B cell (primary cell): Measurements from ENCODE around the gene PLEKHO2. TPM values are rescaled to one million over a fixed set of nuclear protein-coding genes. Genes with fewer than 3 reads are reported as not detected.

Experiments used
- ATAC-seq: fragments of 200-7000 bp; cut with Tn5 transposase; one replicate; pipeline ENCODE4 v1.10.0; 2021; ENCODE audit warnings: low read depth, mild to moderate bottlenecking, moderate number of reproducible peaks, moderate library complexity
- CTCF ChIA-PET: fragments of 350-600 bp; sonication (Branson Sonifier 250); formaldehyde crosslinking; loops from one replicate; lab custom pipeline; 2021; ENCODE audit warnings: antibody characterized with exemption, inconsistent platforms; lab: Charles Lee
- POLR2A ChIA-PET: fragments of 350-600 bp; sonication (Branson Sonifier 250); formaldehyde crosslinking; loops from one replicate; lab custom pipeline; 2021; ENCODE audit warnings: antibody characterized with exemption; lab: Charles Lee
- DNase-seq: peaks from one replicate; pipeline ENCODE4 v3.0.0; 2013
- H2AFZ ChIP-seq: 2 replicates; pipeline ENCODE4 v1.6.1; 2012; ENCODE audit warnings: mild to moderate bottlenecking, low read depth, low read length; ENCODE audit not compliant: insufficient read depth, poor library complexity, severe bottlenecking
- H3K27ac ChIP-seq, 2 donors: 1 replicate in 1 of 2; 2 replicates in 1 of 2; pipeline ENCODE4 v1.5.1; 2012 to 2013; ENCODE audit warnings: low read length in 2 of 2, mild to moderate bottlenecking in 2 of 2, moderate library complexity in 1 of 2
- H3K27me3 ChIP-seq, 4 experiments: fragments of 200-600 bp in 1 of 4; sonication (generic) in 1 of 4; replicated peaks in 1 of 4; 1 replicate in 2 of 4; 2 replicates in 2 of 4; pipeline versions ENCODE4 v1.6.1 to v1.7.0; 2013 to 2016; ENCODE audit warnings: low read length in 3 of 4, mild to moderate bottlenecking in 2 of 4, mixed read lengths in 1 of 4, moderate library complexity in 1 of 4; ENCODE audit not compliant: insufficient read depth in 4 of 4, control insufficient read depth in 3 of 4; ENCODE audit errors: control extremely low read depth in 1 of 4
- H3K36me3 ChIP-seq, 2 experiments: replicated peaks in 1 of 2; 1 replicate in 1 of 2; 2 replicates in 1 of 2; pipeline versions ENCODE4 v1.6.1 to v1.7.1; 2013; ENCODE audit warnings: low read length in 1 of 2; ENCODE audit not compliant: insufficient read depth in 2 of 2, control insufficient read depth in 1 of 2; ENCODE audit errors: control extremely low read depth in 1 of 2, extremely low read depth in 1 of 2
- H3K4me1 ChIP-seq, 2 donors: fragments of 200-600 bp in 1 of 2; sonication (generic) in 1 of 2; 1 replicate in 1 of 2; 2 replicates in 1 of 2; pipeline versions ENCODE4 v1.5.1 to v1.6.1; 2013 to 2017; ENCODE audit warnings: low read length in 2 of 2; ENCODE audit not compliant: control insufficient read depth in 2 of 2, insufficient read depth in 2 of 2
- H3K4me2 ChIP-seq: replicated peaks from 2 replicates; pipeline ENCODE3; 2012; ENCODE audit warnings: mild to moderate bottlenecking, low read depth, low read length; ENCODE audit not compliant: poor library complexity, severe bottlenecking
- H3K4me3 ChIP-seq, 5 experiments: fragments of 200-600 bp in 1 of 5; sonication (generic) in 1 of 5; 1 replicate in 3 of 5; 2 replicates in 2 of 5; pipeline versions ENCODE4 v1.5.1 to v1.7.0; 2011 to 2016; ENCODE audit warnings: low read length in 4 of 5, mild to moderate bottlenecking in 4 of 5, low read depth in 2 of 5, control low read depth in 1 of 5, moderate library complexity in 1 of 5; ENCODE audit not compliant: insufficient read depth in 1 of 5; ENCODE audit errors: control extremely low read depth in 1 of 5, extremely low read depth in 1 of 5
- H3K79me2 ChIP-seq: fragments of 200-600 bp; sonication (generic); one replicate; pipeline ENCODE4 v1.6.0; 2016; ENCODE audit warnings: low read length; ENCODE audit not compliant: control insufficient read depth, insufficient read depth
- H3K9ac ChIP-seq: fragments of 200-600 bp; sonication (generic); 2 replicates; pipeline ENCODE4 v1.6.1; 2017; ENCODE audit warnings: mild to moderate bottlenecking, low read length, moderate library complexity
- H3K9me3 ChIP-seq, 3 donors: one replicate each; pipeline versions ENCODE4 v1.6.1 to v1.7.1; 2013; ENCODE audit warnings: low read length in 2 of 3; ENCODE audit not compliant: control insufficient read depth in 2 of 3, insufficient read depth in 1 of 3; ENCODE audit errors: control extremely low read depth in 1 of 3
- H4K20me1 ChIP-seq: 2 replicates; pipeline ENCODE4 v1.6.0; 2012; ENCODE audit warnings: mild to moderate bottlenecking, low read length; ENCODE audit not compliant: insufficient read depth, control insufficient read depth, poor library complexity, severe bottlenecking
- H3K27ac Mint-ChIP-seq: one replicate; pipeline ENCODE4 v1.8.0; 2021; ENCODE audit warnings: mixed read lengths
- H3K27me3 Mint-ChIP-seq: one replicate; pipeline ENCODE4 v1.8.0; 2021; ENCODE audit warnings: mixed read lengths
- H3K4me1 Mint-ChIP-seq: one replicate; pipeline ENCODE4 v1.8.0; 2021; ENCODE audit warnings: mixed read lengths
- H3K4me3 Mint-ChIP-seq: one replicate; pipeline ENCODE4 v1.8.0; 2021; ENCODE audit warnings: mixed read lengths
- H3K9me3 Mint-ChIP-seq: one replicate; pipeline ENCODE4 v1.8.0; 2022; ENCODE audit warnings: mixed read lengths; ENCODE audit not compliant: insufficient read depth
- EZH2 ChIP-seq: IDR thresholded peaks from 2 replicates; pipeline ENCODE4 v1.6.1; 2012; ENCODE audit warnings: borderline replicate concordance, low read depth, mild to moderate bottlenecking, moderate library complexity, low read length; ENCODE audit not compliant: insufficient read depth, poor library complexity, severe bottlenecking
- WGBS: methylation state at CpG from one replicate; pipeline ENCODE4 v1.1.5; 2013; ENCODE audit warnings: missing lambda C conversion rate; ENCODE audit not compliant: insufficient coverage; 5-methylcytosine and 5-hydroxymethylcytosine counted together
- intact Hi-C: fragments of 100-400 bp; cut with micrococcal nuclease; formaldehyde crosslinking; loops from one replicate; pipeline ENCODE4 v1.10.0; 2022
- polyA plus RNA-seq: library from polyadenylated mRNA; depleted of rRNA; stranded (reverse); fragments of >200 nt; gene quantifications from 2 replicates; pipeline ENCODE4 v1.2.3, GENCODE V29; 2012
- total RNA-seq, 2 donors: library from RNA; stranded (reverse); fragments of 120-200 nt in 1 of 2; gene quantifications; 1 replicate in 1 of 2; 2 replicates in 1 of 2; pipeline versions ENCODE4 v1.2.3 to v1.2.4, GENCODE V29; 2013 to 2022
- TF ChIP-seq, protein P1 (sequence below): fragments of 200-600 bp; IDR thresholded peaks from one replicate; pipeline ENCODE4 v1.8.0; 2022; ENCODE audit warnings: antibody characterized with exemption, mild to moderate bottlenecking

PLEKHO2 gene
- total and polyA plus RNA-seq, 2 donors (not counting 1 experiment from before 2014, with no cell fraction given) = 13.7 to 23.1 TPM

DNA sequence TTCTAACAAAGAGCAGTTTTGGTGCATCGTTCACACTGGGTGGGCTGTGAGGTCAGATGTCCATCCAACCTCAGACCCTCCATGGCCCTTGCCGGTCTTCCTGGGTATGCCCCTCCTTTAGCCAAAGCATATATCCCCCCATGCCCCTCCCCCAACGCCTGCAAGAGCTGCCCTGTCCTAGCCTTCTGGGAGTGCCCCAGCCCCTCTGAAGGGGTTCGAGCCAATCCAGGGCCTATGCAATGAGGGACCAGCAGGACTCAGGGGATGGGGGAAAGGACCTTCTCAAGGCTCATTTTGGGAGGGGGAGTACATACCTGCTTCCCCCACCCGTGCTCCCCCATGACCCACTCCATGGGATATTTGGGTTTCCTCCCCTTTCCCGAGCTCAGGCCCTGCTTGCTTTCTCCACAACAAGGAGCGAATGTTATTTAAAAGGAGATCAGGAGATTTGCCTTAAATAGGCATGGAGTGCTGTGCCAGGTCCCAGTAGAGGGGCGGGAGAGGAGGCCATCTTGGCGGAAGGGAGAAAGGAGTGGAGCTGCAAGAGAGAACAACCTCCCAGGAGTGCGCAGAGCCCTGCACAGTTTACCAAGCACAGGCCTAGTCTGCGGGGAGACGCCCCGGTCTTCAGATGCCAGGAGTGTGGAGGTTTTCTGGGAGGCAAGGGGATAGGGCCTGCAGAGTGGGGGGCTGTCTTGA is 34.5 kb upstream of the PLEKHO2 start:
- 98% methylated on average over 6 of the region's 13 CpGs for WGBS
- TF ChIP-seq, protein P1, sequence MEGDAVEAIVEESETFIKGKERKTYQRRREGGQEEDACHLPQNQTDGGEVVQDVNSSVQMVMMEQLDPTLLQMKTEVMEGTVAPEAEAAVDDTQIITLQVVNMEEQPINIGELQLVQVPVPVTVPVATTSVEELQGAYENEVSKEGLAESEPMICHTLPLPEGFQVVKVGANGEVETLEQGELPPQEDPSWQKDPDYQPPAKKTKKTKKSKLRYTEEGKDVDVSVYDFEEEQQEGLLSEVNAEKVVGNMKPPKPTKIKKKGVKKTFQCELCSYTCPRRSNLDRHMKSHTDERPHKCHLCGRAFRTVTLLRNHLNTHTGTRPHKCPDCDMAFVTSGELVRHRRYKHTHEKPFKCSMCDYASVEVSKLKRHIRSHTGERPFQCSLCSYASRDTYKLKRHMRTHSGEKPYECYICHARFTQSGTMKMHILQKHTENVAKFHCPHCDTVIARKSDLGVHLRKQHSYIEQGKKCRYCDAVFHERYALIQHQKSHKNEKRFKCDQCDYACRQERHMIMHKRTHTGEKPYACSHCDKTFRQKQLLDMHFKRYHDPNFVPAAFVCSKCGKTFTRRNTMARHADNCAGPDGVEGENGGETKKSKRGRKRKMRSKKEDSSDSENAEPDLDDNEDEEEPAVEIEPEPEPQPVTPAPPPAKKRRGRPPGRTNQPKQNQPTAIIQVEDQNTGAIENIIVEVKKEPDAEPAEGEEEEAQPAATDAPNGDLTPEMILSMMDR = no peak
- no peak for TF ChIP-seq EZH2
- ChIA-PET POLR2A (no interaction called here), CTCF (interaction anchor here (1.1 to 11.3 kb wide), 3 partner anchors 9 to 78 kb away, joined by 3 to 236 read pairs (median 8); no protein-coding TSS in a partner anchor)
- Histone ChIP-seq H3K4me1 (peaks cover 0 to 12% of the 10 kb centered on the region in 2 donors), H3K79me2 (no peaks in the 10 kb centered on the region), H3K9ac (no peak overlapping the region), H3K36me3 (no peaks in the 10 kb centered on the region), H4K20me1 (no peaks in the 10 kb centered on the region), H3K4me2 (no peak overlapping the region), H3K27me3 (no peaks in the 10 kb centered on the region), H3K9me3 (no peaks in the 10 kb centered on the region), H3K4me3 (no peak overlapping the region), H2AFZ (no peak overlapping the region), H3K27ac (no peak overlapping the region)
- intact Hi-C loops = no loop called here
- Mint-ChIP-seq H3K4me3 (no peak overlapping the region), H3K9me3 (no peaks in the 10 kb centered on the region), H3K27ac (no peak overlapping the region), H3K27me3 (no peaks in the 10 kb centered on the region), H3K4me1 (peaks cover 9% of the 10 kb centered on the region)
- ATAC-seq (no peak), DNase-seq (no peak)

DNA sequence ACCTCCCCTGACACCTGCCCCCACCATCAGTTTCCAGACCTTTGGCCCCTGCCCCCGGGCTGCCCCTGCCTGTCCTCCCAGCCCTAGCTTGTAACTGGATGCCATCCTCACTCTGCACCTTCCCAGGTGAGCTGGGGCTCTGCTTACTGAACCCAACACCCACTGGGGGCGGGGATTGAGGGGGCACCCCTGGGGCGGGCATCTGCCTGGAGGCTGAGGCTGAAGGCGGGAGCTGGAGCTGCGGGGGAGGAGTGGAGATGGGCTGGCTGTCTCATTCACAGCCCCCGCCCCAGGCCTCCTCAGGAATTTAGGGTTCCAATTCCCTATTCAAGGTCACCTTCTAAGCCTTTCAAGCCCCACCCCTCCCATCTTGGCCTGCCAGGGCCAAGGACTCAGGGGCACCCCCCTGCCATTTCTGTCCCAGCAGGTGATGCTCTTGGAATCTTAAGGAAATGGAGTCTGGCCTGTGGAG is 33.9 kb upstream of the PLEKHO2 start:
- Histone ChIP-seq H2AFZ (no peak overlapping the region), H3K4me2 (no peak overlapping the region), H3K4me1 (peaks cover 0 to 11% of the 10 kb centered on the region in 2 donors), H3K27me3 (no peaks in the 10 kb centered on the region), H3K27ac (no peak overlapping the region), H3K79me2 (no peaks in the 10 kb centered on the region), H3K36me3 (no peaks in the 10 kb centered on the region), H3K9me3 (no peaks in the 10 kb centered on the region), H3K9ac (no peak overlapping the region), H4K20me1 (no peaks in the 10 kb centered on the region), H3K4me3 (no peak overlapping the region)
- H3K9me3 Mint-ChIP-seq = no peaks in the 10 kb centered on the region
- ChIA-PET CTCF (interaction anchor here (1.3 to 11.3 kb wide), 6 partner anchors 8 to 212 kb away, joined by 3 to 236 read pairs (median 20); partner anchors contain the start of gene PLEKHO2), POLR2A (no interaction called here)
- no peaks in the 10 kb centered on the region for H3K27me3 Mint-ChIP-seq
- peaks cover 9% of the 10 kb centered on the region for H3K4me1 Mint-ChIP-seq
- DNase-seq (no peak), ATAC-seq (no peak)
- intact Hi-C loops = no loop called here
- H3K27ac Mint-ChIP-seq = no peak overlapping the region
- H3K4me3 Mint-ChIP-seq = no peak overlapping the region
- TF ChIP-seq, protein P1 = no peak
- TF ChIP-seq EZH2 = no peak
- 83% methylated on average over 5 of the region's 6 CpGs for WGBS
